ENCODE results near the gene ASIC2. TPM values are rescaled to one million over a fixed set of nuclear protein-coding genes. Genes with fewer than 3 reads are reported as not detected.
A peak's percentile ranks its signal among the peaks of the same experiment; 100 is the strongest.

The ASIC2 gene
- total and polyA plus RNA-seq, 9 of the 15 experiments (the other 6 are each of a cell fraction or from before 2014, with no cell fraction given) = not detected

DNA sequence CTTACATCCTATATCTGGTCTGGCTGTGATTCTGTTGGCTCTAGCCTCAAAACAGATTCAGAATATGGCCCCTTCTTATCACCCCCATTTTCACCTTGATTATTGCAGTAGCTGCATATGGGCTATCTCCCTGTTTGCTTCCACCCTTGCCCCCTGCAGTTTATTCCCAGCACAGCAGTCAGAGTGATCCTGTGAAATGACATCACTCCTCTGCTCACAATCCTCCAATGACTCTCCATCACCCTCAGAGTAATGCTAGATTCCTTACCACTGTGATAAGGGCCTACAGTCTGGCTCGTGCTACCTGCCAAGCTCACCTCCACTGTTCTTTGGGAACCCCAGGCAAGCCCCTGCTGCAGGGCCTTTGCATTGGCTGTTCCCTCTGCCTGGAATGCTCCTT lies 92.5 kb downstream of the ASIC2 start:
- no peak overlapping the region for H3K4me3 ChIP-seq
- ATAC-seq (peak; percentile 68), FAIRE-seq (no peak), DNase-seq (ENCODE audit: extremely low read depth in 1 of 4, low spot score in 3 of 4) (peak in 3 of 4 experiments; percentile 16 to 30 (median 24))
- no peaks in the 10 kb centered on the region for H3K9me1 ChIP-seq (ENCODE audit: control insufficient read depth, insufficient read depth, low read length)
- no peaks in the 10 kb centered on the region for H3K4me1 ChIP-seq (replicated peaks in 1 of 2; ENCODE audit: control insufficient read depth in 2 of 2, insufficient read depth in 2 of 2, low read length in 2 of 2)
- WGBS (ENCODE audit: insufficient coverage, low coverage, missing lambda C conversion rate) = 0% methylated on average over 1 of the region's 1 CpG
- no peak overlapping the region for H3K27ac ChIP-seq (ENCODE audit: extremely low read depth, low read depth, low read length)
- in situ Hi-C loops (cut with MboI) = no loop called here
- intact Hi-C loops (cut with micrococcal nuclease) = no loop called here
- no peaks in the 10 kb centered on the region for H3K9me3 ChIP-seq (replicated peaks; ENCODE audit: control insufficient read depth, insufficient read depth, low read depth, low read length)
- no peaks in the 10 kb centered on the region for H4K20me1 ChIP-seq (replicated peaks; ENCODE audit: control insufficient read depth, insufficient read depth, low read length)
- H3K79me2 ChIP-seq (ENCODE audit: control insufficient read depth, insufficient read depth, low read length) = no peaks in the 10 kb centered on the region
- POLR2A ChIA-PET = interaction anchor here (1.0 to 2.4 kb wide), 2 partner anchors 13 to 19 kb away, joined by 3 to 10 read pairs; no protein-coding TSS in a partner anchor
- BruUV-seq (replicated peaks) = no TSS peak
- H2AFZ ChIP-seq (ENCODE audit: low read depth, low read length) = no peak overlapping the region
- H3K9ac ChIP-seq (ENCODE audit: insufficient read depth in 1 of 2, low read depth in 2 of 2, low read length in 2 of 2) = no peak overlapping the region
- no peaks in the 10 kb centered on the region; a peak in 1 of 5 replicates for H3K27me3 ChIP-seq (ENCODE audit: control insufficient read depth in 2 of 2, insufficient read depth in 2 of 2, low read length in 2 of 2)
- CTCF ChIA-PET (ENCODE audit: low intra/inter-chr PET ratio) = no interaction called here
- TF ChIP-seq RFX5 (IDR thresholded peaks at IDR 0.05; ENCODE audit: low read depth, low read length) (no peak), ERF (CRISPR knock-in tag; IDR thresholded peaks at IDR 0.05) (no peak), ATF7 (IDR thresholded peaks at IDR 0.05) (0 out of 2 replicates have a peak, but pooled peaks have one; percentile 25), ZNF347 (CRISPR knock-in tag; IDR thresholded peaks at IDR 0.05; ENCODE audit: low read depth) (no peak), C11orf30 (IDR thresholded peaks at IDR 0.05; ENCODE audit: low read depth) (no peak), SMARCA4 (IDR thresholded peaks at IDR 0.05) (no peak), SOX6 (IDR thresholded peaks at IDR 0.05) (no peak), TCFL5 (CRISPR knock-in tag; conservative IDR thresholded peaks at IDR 0.05) (no peak)
- TF ChIP-seq, protein P1, sequence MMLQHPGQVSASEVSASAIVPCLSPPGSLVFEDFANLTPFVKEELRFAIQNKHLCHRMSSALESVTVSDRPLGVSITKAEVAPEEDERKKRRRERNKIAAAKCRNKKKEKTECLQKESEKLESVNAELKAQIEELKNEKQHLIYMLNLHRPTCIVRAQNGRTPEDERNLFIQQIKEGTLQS (IDR thresholded peaks at IDR 0.05) = peak; percentile 21; the same call in 1 of the 2 replicates
- TF ChIP-seq, protein P1 (CRISPR knock-in tag; conservative IDR thresholded peaks at IDR 0.05) = no peak
- TF ChIP-seq, protein P2, sequence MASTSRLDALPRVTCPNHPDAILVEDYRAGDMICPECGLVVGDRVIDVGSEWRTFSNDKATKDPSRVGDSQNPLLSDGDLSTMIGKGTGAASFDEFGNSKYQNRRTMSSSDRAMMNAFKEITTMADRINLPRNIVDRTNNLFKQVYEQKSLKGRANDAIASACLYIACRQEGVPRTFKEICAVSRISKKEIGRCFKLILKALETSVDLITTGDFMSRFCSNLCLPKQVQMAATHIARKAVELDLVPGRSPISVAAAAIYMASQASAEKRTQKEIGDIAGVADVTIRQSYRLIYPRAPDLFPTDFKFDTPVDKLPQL (IDR thresholded peaks at IDR 0.05; ENCODE audit: extremely low read depth, insufficient read length) = no peak
- TF ChIP-seq, protein P3, sequence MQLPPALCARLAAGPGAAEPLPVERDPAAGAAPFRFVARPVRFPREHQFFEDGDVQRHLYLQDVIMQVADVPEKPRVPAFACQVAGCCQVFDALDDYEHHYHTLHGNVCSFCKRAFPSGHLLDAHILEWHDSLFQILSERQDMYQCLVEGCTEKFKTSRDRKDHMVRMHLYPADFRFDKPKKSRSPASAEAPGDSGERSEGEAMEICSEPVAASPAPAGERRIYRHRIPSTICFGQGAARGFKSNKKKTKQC (CRISPR knock-in tag; IDR thresholded peaks at IDR 0.05) = no peak
- TF ChIP-seq, protein P4, sequence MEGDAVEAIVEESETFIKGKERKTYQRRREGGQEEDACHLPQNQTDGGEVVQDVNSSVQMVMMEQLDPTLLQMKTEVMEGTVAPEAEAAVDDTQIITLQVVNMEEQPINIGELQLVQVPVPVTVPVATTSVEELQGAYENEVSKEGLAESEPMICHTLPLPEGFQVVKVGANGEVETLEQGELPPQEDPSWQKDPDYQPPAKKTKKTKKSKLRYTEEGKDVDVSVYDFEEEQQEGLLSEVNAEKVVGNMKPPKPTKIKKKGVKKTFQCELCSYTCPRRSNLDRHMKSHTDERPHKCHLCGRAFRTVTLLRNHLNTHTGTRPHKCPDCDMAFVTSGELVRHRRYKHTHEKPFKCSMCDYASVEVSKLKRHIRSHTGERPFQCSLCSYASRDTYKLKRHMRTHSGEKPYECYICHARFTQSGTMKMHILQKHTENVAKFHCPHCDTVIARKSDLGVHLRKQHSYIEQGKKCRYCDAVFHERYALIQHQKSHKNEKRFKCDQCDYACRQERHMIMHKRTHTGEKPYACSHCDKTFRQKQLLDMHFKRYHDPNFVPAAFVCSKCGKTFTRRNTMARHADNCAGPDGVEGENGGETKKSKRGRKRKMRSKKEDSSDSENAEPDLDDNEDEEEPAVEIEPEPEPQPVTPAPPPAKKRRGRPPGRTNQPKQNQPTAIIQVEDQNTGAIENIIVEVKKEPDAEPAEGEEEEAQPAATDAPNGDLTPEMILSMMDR (IDR thresholded peaks at IDR 0.05 in 2 of 3, conservative IDR thresholded peaks at IDR 0.05 in 1 of 3; ENCODE audit: insufficient read depth in 2 of 3, low read depth in 1 of 3, low read length in 3 of 3) = peak in 2 of 3 experiments; percentile 17 to 33; a peak in 1 of 6 replicates
- no peaks in the 10 kb centered on the region for H3K36me3 ChIP-seq (ENCODE audit: control insufficient read depth, insufficient read depth, low read length)
- H3K4me2 ChIP-seq (ENCODE audit: insufficient read depth, low read length) = no peak overlapping the region
